Stimulated activated CD4-positive, alpha-beta T cell treated with anti-CD3 and anti-CD28 coated beads, Interleukin-15, amount 100 ng/mL, for 24 hours (primary cell): ENCODE measurements around the gene TSGA10IP.
A peak's percentile ranks its signal among the peaks of the same experiment; 100 is the strongest.

ENCODE experiments used
- DNase-seq: peaks from one replicate; pipeline ENCODE4 v3.0.0-alpha.2; 2020

TSGA10IP gene

DNA sequence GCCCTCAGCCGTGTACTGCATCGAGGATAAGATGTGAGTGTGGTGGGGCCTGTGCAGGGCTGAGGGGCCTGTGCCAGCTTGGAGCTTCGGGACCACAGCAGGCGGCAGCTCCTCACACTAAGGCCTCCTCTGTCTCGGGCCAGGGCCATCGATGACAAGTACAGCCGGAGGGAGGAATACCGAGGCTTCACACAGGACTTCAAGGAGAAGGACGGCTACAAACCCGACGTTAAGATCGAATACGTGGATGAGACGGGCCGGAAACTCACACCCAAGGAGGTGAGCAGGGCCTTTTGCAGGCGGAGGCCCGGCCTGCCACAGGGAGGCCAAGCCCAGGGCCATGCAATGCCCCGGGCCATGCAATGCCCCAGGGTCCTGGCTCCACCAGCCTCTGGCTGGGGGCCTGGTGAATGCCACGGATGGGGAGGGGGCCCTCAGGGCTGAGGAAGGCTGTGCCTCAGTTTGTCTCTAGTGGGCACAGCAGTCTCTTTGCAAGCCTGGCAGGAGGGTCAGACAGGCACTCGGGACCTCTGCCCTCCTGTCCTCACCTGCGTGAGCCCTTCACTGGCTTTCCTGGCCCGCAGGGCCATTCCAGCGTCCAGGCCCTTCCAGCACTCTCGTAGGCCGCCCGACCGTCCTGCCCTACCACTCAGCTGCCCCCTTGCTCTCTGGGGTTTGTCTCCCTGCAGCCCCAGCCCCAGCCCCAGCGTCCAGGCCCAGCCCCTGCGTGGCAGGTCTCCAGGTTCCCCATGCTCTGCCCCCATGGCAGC lies 32.5 kb downstream of the TSGA10IP start:
- no peak for DNase-seq

DNA sequence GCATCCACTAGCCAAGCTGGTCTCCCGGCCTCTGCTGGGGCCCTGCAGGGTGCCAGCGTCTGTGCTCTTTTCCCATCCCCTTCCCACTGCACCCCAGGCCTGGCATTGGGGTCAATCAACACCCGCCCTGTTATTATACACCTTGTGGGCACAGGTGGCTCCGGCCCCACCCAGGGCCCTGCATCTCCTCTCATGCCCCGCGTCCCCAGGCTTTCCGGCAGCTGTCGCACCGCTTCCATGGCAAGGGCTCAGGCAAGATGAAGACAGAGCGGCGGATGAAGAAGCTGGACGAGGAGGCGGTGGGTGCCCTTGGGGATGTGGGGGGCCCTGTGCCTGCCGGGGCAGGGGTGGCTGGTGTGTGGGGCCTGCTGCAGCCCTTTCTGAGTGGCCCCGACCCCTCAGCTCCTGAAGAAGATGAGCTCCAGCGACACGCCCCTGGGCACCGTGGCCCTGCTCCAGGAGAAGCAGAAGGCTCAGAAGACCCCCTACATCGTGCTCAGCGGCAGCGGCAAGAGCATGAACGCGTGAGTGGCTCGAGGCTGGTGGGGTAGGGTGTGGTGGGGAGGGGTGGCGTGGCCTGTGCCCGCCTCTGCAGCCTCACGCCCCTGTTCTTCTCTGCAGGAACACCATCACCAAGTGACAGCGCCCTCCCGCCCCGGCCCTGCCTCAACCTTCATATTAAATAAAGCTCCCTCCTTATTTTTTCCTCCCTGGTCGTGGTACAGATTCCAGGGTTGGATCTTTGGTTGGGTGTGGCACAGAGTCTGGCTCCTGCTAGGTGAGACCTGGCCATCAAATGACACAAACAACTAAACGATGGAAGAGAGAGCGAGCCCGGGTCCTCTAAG lies 33.3 kb downstream of the TSGA10IP start:
- no peak for DNase-seq

- no peak for DNase-seq
Measured at GRCh38 chr11:65979261-65979759, 34.0 kb downstream of the TSGA10IP start.

GRCh38 chr11:65981101-65981740 lies 35.9 kb downstream of the TSGA10IP start:
- no peak for DNase-seq

DNA sequence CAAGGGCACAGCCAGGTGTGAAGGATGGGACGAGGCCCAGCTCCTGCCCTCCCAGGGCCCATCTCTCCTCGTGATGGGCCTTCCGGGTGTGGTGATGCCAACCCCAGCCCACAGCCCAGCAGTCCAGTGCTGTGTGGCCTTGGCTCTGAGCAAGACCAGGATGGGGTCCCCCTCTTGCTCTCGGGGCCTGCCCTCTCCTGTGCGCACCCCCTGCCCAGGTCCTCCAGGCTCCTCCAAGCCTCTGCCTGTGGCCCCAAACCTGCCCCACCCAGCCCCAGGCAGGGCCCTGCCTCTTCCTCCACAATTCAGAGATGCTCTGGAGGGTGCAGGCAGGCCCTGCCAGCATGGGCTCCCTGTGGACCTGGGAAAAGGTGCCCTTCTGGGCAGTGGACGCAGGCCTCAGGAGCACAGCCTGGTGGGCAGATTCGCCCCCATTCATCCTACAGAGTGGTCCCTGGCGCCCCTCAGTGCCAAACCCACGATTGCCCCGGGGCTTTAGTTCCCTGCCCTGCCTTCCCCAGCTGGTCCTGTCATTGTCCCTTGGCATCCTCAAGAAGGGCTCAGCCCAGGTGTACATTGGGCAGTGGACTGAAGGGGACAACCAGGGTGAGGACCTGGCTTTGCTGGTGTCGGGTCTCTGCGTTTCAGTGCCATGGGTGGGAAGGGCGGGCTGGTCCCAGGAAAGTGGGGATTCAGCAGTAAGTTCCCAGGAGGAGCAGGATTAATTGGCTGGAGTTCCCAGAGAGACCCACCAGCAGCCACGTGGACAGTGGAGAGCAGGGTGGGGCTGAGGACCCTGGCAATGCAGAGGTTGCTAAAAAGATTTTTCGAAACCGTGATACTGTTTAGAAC lies 36.9 kb downstream of the TSGA10IP start:
- no peak for DNase-seq

DNA sequence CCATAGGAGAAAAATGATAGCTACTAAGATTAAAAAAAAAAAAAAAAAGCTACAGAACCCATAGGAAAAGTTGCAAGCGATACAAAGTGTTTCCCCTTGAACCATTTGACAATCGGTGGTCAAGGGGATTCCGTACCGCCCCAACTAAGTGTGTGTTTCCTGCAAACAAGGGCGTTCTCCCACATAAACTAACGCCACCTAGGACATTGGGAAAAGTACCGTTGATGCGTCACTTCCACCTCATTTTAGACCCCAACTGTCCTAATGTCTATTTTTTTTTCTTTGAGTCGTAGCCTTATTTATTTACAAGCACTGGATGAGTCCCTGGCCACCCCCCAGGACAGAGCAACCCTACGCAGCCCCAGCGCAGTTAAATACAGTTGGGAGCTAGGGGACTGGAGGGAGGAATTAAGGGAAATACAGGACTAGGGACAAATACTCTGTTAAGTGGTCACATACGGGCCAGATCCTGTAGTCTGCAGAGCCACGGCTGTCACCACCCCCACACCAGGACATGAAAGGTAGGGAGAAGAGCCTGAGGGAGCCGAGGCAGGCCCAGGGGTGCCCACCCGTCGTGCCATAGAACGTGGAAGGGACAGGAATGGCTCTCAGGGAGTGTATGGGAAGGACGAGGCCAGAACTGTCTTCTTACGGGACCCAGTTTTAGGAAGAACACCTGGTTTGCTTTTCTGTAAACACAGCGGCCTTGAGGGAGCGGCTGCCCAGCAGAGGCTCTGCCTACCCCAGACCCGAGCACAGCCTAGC lies 37.7 kb downstream of the TSGA10IP start:
- no peak for DNase-seq

DNA sequence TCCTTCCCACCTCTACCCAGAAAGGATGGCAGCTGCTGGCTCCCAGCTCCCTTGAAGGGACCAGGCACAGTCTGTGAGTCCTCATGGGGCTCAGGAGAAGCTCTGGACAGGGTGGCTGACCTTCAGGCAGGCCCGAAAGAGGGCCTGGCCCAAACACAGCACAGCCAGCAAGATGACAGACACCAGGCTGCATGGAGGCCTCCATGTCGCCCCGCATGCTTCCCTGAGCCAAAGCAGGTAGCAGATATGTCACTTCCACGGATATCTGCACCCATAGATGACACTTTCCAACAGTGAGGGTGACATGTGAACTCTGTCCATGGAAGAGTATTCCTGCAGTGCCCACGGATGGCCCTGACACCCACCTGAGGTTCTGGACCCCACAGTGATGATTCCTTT lies 38.3 kb downstream of the TSGA10IP start:
- DNase-seq, result no peak

GRCh38 chr11:65987336-65987735 lies 42.1 kb downstream of the TSGA10IP start:
- DNase-seq, result no peak

DNA sequence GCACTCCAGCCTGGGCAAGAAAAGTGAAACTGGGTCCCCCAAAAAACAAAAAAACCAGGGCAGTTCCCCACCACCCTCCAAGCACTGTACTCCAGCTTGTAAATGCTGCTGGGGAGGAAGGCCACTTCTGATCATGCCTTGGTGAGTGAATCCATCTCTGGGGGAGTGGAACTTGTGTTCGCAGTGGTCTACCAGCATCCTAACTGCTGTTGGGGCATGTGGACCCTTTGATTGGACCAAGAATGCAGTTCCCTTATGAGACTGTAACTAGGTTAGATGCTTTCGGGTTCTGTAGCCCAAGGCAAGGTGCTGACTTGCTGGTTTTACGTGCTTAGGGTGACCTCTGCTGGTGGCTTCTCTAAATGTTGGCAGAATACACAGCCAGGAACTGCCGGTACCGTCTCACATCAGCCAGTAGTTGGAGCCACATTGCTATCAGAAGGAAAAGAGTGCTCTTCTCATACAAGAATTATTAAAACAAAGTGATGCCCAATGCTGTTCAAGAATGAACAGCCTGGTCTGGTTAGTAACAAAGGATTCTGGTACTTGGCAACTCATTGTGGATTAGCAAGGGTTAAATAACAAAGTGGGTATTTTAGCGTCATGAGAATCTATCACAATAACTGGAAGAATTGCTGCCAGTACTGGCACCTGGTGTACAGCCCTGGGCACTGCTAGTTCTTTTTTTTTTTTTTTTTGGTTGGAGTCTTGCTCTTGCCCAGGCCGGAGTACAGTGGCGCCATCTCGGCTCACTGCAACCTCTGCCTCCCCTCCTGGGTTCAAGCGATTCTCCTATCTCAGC lies 43.7 kb downstream of the TSGA10IP start:
- peak; percentile 93 for DNase-seq

DNA sequence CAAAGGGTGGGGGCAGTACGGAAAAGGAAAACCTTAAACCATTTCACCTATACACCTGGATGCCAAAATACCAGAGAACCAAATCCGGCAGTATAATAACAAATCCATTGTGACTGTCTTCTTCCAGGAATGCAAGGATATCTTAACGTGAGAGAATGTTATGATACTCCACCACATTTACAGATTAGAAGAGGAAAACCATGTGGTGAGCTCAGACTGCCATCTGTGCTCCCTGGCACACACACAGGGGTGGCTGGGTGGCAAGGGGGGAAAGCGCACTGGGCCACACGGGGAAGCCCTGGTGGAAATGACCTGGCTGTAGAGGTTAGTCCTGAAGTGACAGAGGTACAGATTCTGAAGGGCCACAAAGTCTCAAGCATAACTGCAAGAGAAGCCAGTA lies 46.8 kb downstream of the TSGA10IP start:
- DNase-seq, result no peak

GRCh38 chr11:65997286-65997685 lies 52.0 kb downstream of the TSGA10IP start:
- DNase-seq, result no peak

DNA sequence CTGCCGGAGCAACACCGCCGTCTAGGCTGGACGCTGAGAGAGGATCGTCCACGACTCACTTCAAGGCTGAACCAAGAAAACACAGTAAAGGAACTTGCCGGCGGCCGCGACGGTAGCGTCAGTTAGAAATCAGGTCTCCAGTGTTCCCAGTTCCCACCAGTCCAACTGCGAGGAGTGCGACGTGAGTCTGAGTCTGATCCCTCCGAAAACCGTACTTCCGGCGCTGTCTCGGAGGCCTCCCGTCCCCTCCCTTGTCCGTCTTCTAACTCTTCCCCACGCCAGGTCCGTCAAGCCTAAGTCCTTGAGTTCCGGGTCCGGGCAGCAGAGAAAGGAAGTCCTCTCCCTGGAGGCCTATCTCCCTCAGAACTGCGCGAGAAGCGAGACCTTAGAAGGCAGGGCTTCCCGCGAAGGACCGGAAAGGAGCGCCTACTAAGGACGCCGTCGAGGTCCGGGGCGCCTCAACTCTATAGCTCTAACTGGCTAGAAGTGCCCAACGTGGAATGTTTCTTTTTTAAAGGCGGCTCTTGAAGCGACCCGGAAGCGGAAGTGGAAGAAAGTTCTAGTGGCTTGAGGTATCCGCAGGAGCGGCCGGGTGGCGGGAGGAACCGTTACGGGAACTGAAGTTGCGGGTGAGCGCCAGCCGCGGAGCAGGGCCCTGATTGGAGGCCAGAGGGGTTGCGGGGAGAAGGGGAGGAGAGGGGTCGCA lies 56.8 kb downstream of the TSGA10IP start, which contains the start of the genes BANF1 and EIF1AD:
Gene BANF1 (plus strand): TSS at position 562 of the 706 bp plus-strand sequence. CDS start 748 bp downstream, outside the sequence.
Gene EIF1AD (minus strand): TSS at position 216 of the 706 bp plus-strand sequence. CDS start 1,768 bp downstream, outside the sequence.
- peak; percentile 94 for DNase-seq

- no peak for DNase-seq
Measured at GRCh38 chr11:66002648-66003225, 57.5 kb downstream of the TSGA10IP start.

GRCh38 chr11:66003291-66003690 lies 58.0 kb downstream of the TSGA10IP start:
- no peak for DNase-seq

- no peak for DNase-seq
Measured at GRCh38 chr11:66004186-66004585, 58.9 kb downstream of the TSGA10IP start.

DNA sequence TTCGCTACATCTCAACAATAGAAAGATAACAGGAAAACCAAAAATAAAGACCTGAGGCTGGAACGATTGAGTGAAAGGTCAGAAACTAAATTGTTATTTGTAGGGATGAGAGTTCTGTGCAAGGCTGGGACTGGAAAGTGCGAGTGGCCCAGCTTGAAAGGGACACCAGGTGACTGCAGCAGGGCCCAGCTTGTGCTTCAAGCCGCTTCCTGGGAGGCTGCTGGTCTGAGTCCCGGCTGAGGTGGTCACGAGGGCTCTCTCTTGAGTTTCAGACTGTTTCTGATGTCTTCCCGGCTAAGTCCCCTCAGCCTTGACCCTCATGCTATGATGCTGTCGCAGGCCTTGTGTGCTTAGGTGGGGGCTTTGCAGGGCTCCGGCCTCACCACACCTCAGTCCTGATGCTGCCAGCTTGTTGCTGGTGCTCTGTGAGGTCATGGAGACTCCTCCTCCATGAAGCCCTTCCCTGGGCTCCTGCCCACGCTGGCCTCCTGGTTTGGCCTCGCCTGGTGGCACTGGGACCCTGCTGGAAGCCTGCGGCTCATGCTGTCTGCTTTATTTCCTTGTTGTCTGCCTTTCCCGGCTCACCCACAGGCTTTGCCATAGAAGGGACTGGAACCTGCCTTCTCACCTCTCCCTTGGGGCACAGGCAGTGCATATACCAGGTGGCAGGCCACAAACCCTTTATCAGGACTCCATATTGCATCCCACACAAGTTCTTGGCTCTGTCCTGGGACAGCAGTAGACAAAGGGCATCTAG lies 61.0 kb downstream of the TSGA10IP start:
- DNase-seq, result no peak

DNA sequence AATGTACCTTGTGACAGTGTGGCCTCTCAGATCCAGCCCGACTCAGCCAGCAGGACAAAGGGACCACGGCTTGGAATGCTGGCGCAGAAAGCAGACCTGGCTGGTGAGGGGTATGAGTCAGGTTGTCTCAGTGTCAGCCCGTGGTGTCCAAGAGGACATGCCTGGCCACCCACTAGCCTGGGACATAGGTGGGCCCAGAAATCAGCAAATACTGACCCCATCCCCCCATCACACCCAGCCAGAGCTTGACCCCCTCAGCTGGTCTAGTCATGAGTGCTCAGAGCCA lies 61.6 kb downstream of the TSGA10IP start:
- DNase-seq, result no peak

DNA sequence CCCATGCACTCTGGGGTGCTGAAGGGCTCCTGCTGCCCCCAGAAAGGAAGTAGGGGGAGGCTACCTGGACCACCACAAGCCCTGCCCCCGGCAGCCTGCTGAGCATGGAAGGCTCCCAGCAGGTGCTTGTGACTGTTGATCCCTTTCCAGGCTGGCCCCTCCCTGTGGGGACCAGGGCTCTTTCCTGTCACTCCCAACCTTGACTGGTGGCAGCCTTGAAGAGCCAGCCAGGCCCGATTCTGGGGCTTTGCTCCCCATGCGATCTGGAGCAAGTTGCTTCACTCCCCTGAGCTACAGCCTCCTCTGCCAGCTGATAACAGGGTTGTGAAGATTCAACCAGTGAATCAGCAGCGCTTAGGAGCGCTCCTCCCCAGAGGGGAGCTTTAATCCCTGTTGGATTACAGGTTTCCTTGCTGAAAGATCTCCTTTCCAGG lies 61.9 kb downstream of the TSGA10IP start:
- DNase-seq, result no peak

- DNase-seq, result no peak
Measured at GRCh38 chr11:66008095-66008467, 62.8 kb downstream of the TSGA10IP start.
